Activated CD4-positive, alpha-beta T cell treated with anti-CD3 and anti-CD28 coated beads for 4 hours (primary cell): ENCODE data around the gene FAM72C.
"Not testable (repeated sequence)": the region's sequence is repeated elsewhere in the genome, so short reads cannot be mapped to it uniquely, and the experiment has no call there.

ENCODE experiments used
- DNase-seq, 2 donors: peaks; one replicate each; pipeline ENCODE4 v3.0.0-alpha.2; 2020

Gene FAM72C

GRCh38 chr1:143984721-143985473 is 13.1 kb upstream of the FAM72C start:
- not testable (repeated sequence) for DNase-seq

GRCh38 chr1:143974416-143974815 is 2.6 kb upstream of the FAM72C start:
- not testable (repeated sequence) for DNase-seq

- not testable (repeated sequence) for DNase-seq
Observed at GRCh38 chr1:143973876-143974414, 2.2 kb upstream of the FAM72C start.

- DNase-seq: not testable (repeated sequence)
Observed at GRCh38 chr1:143972753-143973326, 1.1 kb upstream of the FAM72C start.

GRCh38 chr1:143965860-143966259 is 5.9 kb downstream of the FAM72C start:
- DNase-seq: not testable (repeated sequence)

GRCh38 chr1:143964294-143964693 is 7.5 kb downstream of the FAM72C start:
- DNase-seq: not testable (repeated sequence)

- not testable (repeated sequence) for DNase-seq
Observed at GRCh38 chr1:143955930-143956329, 15.9 kb downstream of the FAM72C start.

- not testable (repeated sequence) for DNase-seq
Observed at GRCh38 chr1:143952913-143953312, 18.9 kb downstream of the FAM72C start.

- not testable (repeated sequence) for DNase-seq
Observed at GRCh38 chr1:143951485-143952391, 20.0 kb downstream of the FAM72C start.

- DNase-seq: not testable (repeated sequence)
Observed at GRCh38 chr1:143947749-143948148, 24.0 kb downstream of the FAM72C start.

- DNase-seq: not testable (repeated sequence)
Observed at GRCh38 chr1:143945253-143945652, 26.5 kb downstream of the FAM72C start.

GRCh38 chr1:143944576-143945240 is 27.1 kb downstream of the FAM72C start:
- not testable (repeated sequence) for DNase-seq

- not testable (repeated sequence) for DNase-seq
Observed at GRCh38 chr1:143943319-143943978, 28.3 kb downstream of the FAM72C start.

GRCh38 chr1:143942238-143942860 is 29.4 kb downstream of the FAM72C start:
- not testable (repeated sequence) for DNase-seq

- DNase-seq: not testable (repeated sequence)
Observed at GRCh38 chr1:143939666-143940065, 32.1 kb downstream of the FAM72C start.

GRCh38 chr1:143938922-143939321 is 32.9 kb downstream of the FAM72C start:
- DNase-seq: not testable (repeated sequence)

- DNase-seq: peak; percentile 2 to 47
Observed at GRCh38 chr1:143936457-143937115, 35.2 kb downstream of the FAM72C start.

- DNase-seq: not testable (repeated sequence)
Observed at GRCh38 chr1:143919127-143919526, 52.7 kb downstream of the FAM72C start.

- not testable (repeated sequence) for DNase-seq
Observed at GRCh38 chr1:143918552-143918951, 53.2 kb downstream of the FAM72C start.

GRCh38 chr1:143913705-143914104 is 58.1 kb downstream of the FAM72C start:
- not testable (repeated sequence) for DNase-seq
